Stimulated activated naive CD4-positive, alpha-beta T cell (primary cell): Measurements from ENCODE around the gene BUB1B.
A peak's percentile ranks its signal among the peaks of the same experiment; 100 is the strongest.

Experiments
- DNase-seq, 6 experiments: peaks; one replicate each; lab custom pipeline; 2025; lab: John Stamatoyannopoulos, UW

Gene BUB1B

GRCh38 chr15:40182358-40183029, 21.6 kb downstream of the BUB1B start:
- no peak for DNase-seq

GRCh38 chr15:40183636-40184463, 23.0 kb downstream of the BUB1B start:
- DNase-seq: peak in 1 of 6 experiments; percentile 6

GRCh38 chr15:40190591-40190990, 29.7 kb downstream of the BUB1B start:
- no peak for DNase-seq

GRCh38 chr15:40192942-40193341, 32.1 kb downstream of the BUB1B start:
- no peak for DNase-seq

GRCh38 chr15:40197434-40197833, 36.6 kb downstream of the BUB1B start:
- peak in 2 of 6 experiments; percentile 8 to 13 for DNase-seq

GRCh38 chr15:40198355-40199085, 37.7 kb downstream of the BUB1B start:
- DNase-seq: no peak

- no peak for DNase-seq
These were observed 43.2 kb downstream of the BUB1B start for GRCh38 chr15:40204100-40204499.

GRCh38 chr15:40217166-40217824, 56.4 kb downstream of the BUB1B start:
- peak in 4 of 6 experiments; percentile 5 to 68 (median 46) for DNase-seq

- DNase-seq: no peak
These were observed 58.9 kb downstream of the BUB1B start for GRCh38 chr15:40219801-40220200.

- no peak for DNase-seq
These were observed 61.3 kb downstream of the BUB1B start for GRCh38 chr15:40222131-40222530.

- no peak for DNase-seq
These were observed 65.9 kb downstream of the BUB1B start for GRCh38 chr15:40226736-40227135.

GRCh38 chr15:40229316-40229715, 68.4 kb downstream of the BUB1B start:
- DNase-seq: no peak

GRCh38 chr15:40229956-40230355, 69.1 kb downstream of the BUB1B start:
- no peak for DNase-seq

GRCh38 chr15:40232625-40233070, 71.8 kb downstream of the BUB1B start:
- no peak for DNase-seq

GRCh38 chr15:40233727-40234577, 73.1 kb downstream of the BUB1B start:
- DNase-seq: no peak

- DNase-seq: no peak
These were observed 73.9 kb downstream of the BUB1B start for GRCh38 chr15:40234783-40235182.

- DNase-seq: no peak
These were observed 74.5 kb downstream of the BUB1B start for GRCh38 chr15:40235201-40235885.

GRCh38 chr15:40238532-40239403, 77.9 kb downstream of the BUB1B start, which contains the start of gene PAK6:
Gene PAK6, plus strand, starts transcription at chr15:40239063. Its CDS starts 25,723 bp downstream, at chr15:40264786.
- DNase-seq: no peak

- no peak for DNase-seq
These were observed 78.5 kb downstream of the BUB1B start for GRCh38 chr15:40239404-40239692.
